GM23248 (cell line): ENCODE data around the gene COL1A2. TPM values are rescaled to one million over a fixed set of nuclear protein-coding genes. Genes with fewer than 3 reads are reported as not detected.

Experiments
- DNase-seq: peaks from one replicate; pipeline ENCODE4 v3.0.0-alpha.2; 2015
- H2AFZ ChIP-seq: fragments of 200-600 bp; sonication (generic); 2 replicates; pipeline ENCODE4 v1.6.1; 2016; ENCODE audit warnings: antibody characterized with exemption
- H3F3A ChIP-seq: fragments of 200-600 bp; sonication (generic); 2 replicates; pipeline ENCODE4 v1.6.1; 2016; ENCODE audit warnings: mild to moderate bottlenecking, antibody characterized with exemption, mixed run types; ENCODE audit not compliant: insufficient read depth
- H3K27ac ChIP-seq: fragments of 200-600 bp; sonication (generic); 2 replicates; pipeline ENCODE4 v1.5.1; 2016; ENCODE audit warnings: mild to moderate bottlenecking
- H3K27me3 ChIP-seq: fragments of 200-600 bp; sonication (generic); replicated peaks from 2 replicates; pipeline ENCODE4 v1.6.1; 2016; ENCODE audit warnings: mild to moderate bottlenecking; ENCODE audit not compliant: insufficient read depth
- H3K36me3 ChIP-seq: fragments of 200-600 bp; sonication (generic); 2 replicates; pipeline ENCODE4 v1.6.1; 2016; ENCODE audit warnings: low read depth, mild to moderate bottlenecking
- H3K4me1 ChIP-seq: fragments of 200-600 bp; sonication (generic); 2 replicates; pipeline ENCODE4 v1.6.1; 2016; ENCODE audit warnings: mild to moderate bottlenecking; ENCODE audit not compliant: insufficient read depth
- H3K4me2 ChIP-seq: fragments of 200-600 bp; sonication (generic); one replicate; pipeline ENCODE4 v1.6.1; 2016; ENCODE audit warnings: mild to moderate bottlenecking; ENCODE audit not compliant: unreplicated experiment
- H3K4me3 ChIP-seq: fragments of 200-600 bp; sonication (generic); 2 replicates; pipeline ENCODE4 v1.5.1; 2016; ENCODE audit warnings: mild to moderate bottlenecking
- H3K79me2 ChIP-seq: fragments of 200-600 bp; sonication (generic); 2 replicates; pipeline ENCODE4 v1.6.1; 2016; ENCODE audit warnings: mild to moderate bottlenecking; ENCODE audit not compliant: insufficient read depth
- H3K9ac ChIP-seq: fragments of 200-600 bp; sonication (generic); 2 replicates; pipeline ENCODE4 v1.6.1; 2016; ENCODE audit warnings: mild to moderate bottlenecking
- H3K9me2 ChIP-seq: fragments of 200-600 bp; sonication (generic); 2 replicates; pipeline ENCODE4 v1.6.1; 2016; ENCODE audit warnings: mixed run types, mild to moderate bottlenecking, moderate library complexity; ENCODE audit not compliant: insufficient read depth
- H3K9me3 ChIP-seq: fragments of 200-600 bp; sonication (generic); one replicate; pipeline ENCODE4 v1.6.1; 2017; ENCODE audit warnings: low read depth
- H4K20me1 ChIP-seq: fragments of 200-600 bp; sonication (generic); 2 replicates; pipeline ENCODE4 v1.6.0; 2016; ENCODE audit not compliant: insufficient read depth
- EZH2 ChIP-seq: fragments of 200-600 bp; sonication (generic); IDR thresholded peaks from 2 replicates; pipeline ENCODE4 v1.6.1; 2018; ENCODE audit warnings: antibody characterized with exemption, mild to moderate bottlenecking; ENCODE audit not compliant: insufficient read depth, poor library complexity, severe bottlenecking
- EZH2phosphoT487 ChIP-seq: fragments of 200-600 bp; sonication (generic); IDR thresholded peaks from 2 replicates; pipeline ENCODE4 v1.6.1; 2018; ENCODE audit warnings: antibody characterized with exemption, moderate library complexity, mild to moderate bottlenecking, low read depth; ENCODE audit not compliant: insufficient read depth
- WGBS, 2 experiments: methylation state at CpG; one replicate each; pipeline ENCODE4 v1.1.6; 2015 to 2017; ENCODE audit warnings: low lambda C conversion rate in 2 of 2, low coverage in 1 of 2; ENCODE audit errors: missing lambda C conversion rate in 2 of 2; 5-methylcytosine and 5-hydroxymethylcytosine counted together
- in situ Hi-C: fragments of 300-500 bp; cut with MboI; formaldehyde crosslinking; loops from 2 replicates; pipeline ENCODE4 v1.15.0; 2020
- polyA plus RNA-seq: library from polyadenylated mRNA; unstranded; fragments of >200 nt; fragmentation: Nextera tagmentation; extraction: Ambion mirVana; gene quantifications from 2 replicates; pipeline ENCODE4 v1.2.1, GENCODE V29; 2016
- total RNA-seq: library from RNA; depleted of rRNA; stranded (reverse); fragments of >200 nt; shearing (Covaris generic); gene quantifications from 2 replicates; pipeline ENCODE4 v1.2.3, GENCODE V29; 2014

The COL1A2 gene
- total and polyA plus RNA-seq, 2 experiments from 2014 or later: 9,779 to 11,288 TPM

DNA sequence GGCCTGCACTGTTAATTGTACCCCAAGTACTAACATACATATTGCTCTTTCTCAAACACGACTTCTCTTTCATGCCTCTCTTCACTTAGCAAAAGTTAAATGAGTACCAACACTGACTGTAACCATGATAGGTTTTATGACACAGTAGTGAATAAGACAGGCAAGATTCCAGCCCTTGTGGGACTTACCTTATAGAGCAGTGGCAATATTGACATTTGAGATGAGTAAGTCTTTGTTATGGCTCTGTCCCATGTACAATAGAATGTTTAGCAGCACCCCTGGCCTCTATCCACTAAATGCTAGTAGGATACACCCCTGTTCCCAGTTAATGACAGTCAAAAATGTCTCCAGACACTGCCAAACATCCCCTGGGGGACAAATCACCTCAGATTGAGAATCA, 11.9 kb upstream of the COL1A2 start:
- Histone ChIP-seq H3F3A (peaks cover 46% of the 10 kb centered on the region), H3K9me2 (no peaks in the 10 kb centered on the region), H3K9ac (peak overlapping the region; percentile 74), H3K4me1 (peaks cover 56% of the 10 kb centered on the region), H3K4me2 (peak overlapping the region; percentile 77), H3K79me2 (peaks cover 60% of the 10 kb centered on the region), H3K4me3 (peak overlapping the region; percentile 52), H2AFZ (no peak overlapping the region), H3K27ac (peak overlapping the region; percentile 96), H3K27me3 (no peaks in the 10 kb centered on the region), H4K20me1 (no peaks in the 10 kb centered on the region), H3K9me3 (no peaks in the 10 kb centered on the region), H3K36me3 (no peaks in the 10 kb centered on the region)
- in situ Hi-C loops: no loop called here
- peak; percentile 88 for DNase-seq
- TF ChIP-seq EZH2phosphoT487: no peak
- TF ChIP-seq EZH2: no peak
- WGBS, 2 experiments: 0 to 11% methylated on average over 1 of the region's 1 CpG

DNA sequence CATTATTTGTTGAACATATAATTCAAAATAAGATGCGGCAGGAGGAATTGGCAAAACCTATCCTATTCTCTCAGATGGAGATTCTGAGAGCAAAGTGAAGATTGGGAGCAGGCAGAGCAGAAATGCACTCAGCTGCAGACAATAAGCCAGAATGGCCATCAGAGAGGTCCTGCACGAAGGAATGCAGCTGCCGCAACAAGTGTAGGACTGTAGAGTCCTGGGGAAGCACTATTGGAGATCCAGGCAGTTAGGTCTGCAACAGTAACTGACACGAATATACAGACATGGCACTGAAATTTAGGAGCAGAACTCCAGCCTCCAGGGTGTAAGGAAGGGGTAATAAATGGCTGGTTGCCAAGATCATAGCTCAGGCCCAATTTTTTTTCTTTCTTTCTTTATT, 10.4 kb upstream of the COL1A2 start:
- 79 to 85% methylated on average over 4 of the region's 4 CpGs for WGBS, 2 experiments
- no peak overlapping the region for H3K27ac ChIP-seq
- peaks cover 40% of the 10 kb centered on the region for H3K4me1 ChIP-seq
- no peak overlapping the region for H3K4me2 ChIP-seq
- DNase-seq: no peak
- H2AFZ ChIP-seq: no peak overlapping the region
- TF ChIP-seq EZH2: no peak
- TF ChIP-seq EZH2phosphoT487: no peak
- H3K27me3 ChIP-seq: no peaks in the 10 kb centered on the region
- no peak overlapping the region for H3K9ac ChIP-seq
- no peaks in the 10 kb centered on the region for H3K9me3 ChIP-seq
- no peak overlapping the region for H3K4me3 ChIP-seq
- no peaks in the 10 kb centered on the region for H4K20me1 ChIP-seq
- in situ Hi-C loops: no loop called here
- no peaks in the 10 kb centered on the region for H3K36me3 ChIP-seq
- peaks cover 58% of the 10 kb centered on the region for H3K79me2 ChIP-seq
- peaks cover 41% of the 10 kb centered on the region for H3F3A ChIP-seq
- H3K9me2 ChIP-seq: no peaks in the 10 kb centered on the region

DNA sequence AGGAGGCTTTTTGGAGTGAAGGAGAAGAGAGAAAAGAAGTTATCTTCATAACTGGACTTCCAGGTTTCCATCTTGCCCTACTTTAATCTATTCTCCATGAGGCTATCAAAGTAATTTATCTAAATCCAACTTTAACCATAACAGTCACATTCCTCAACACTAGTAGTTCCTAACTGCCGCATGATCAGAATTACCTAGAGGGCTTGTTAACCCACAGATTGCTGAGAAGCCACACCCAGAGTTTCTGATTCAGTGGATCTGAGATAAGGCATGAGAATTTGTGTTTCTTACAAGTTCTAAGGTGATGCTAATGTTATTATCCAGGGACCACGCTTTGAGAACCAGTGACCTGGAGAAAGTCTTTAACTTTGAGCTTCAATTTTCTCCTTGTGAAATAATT, 8.3 kb upstream of the COL1A2 start:
- H3K27ac ChIP-seq: no peak overlapping the region
- no peaks in the 10 kb centered on the region for H3K9me3 ChIP-seq
- H4K20me1 ChIP-seq: no peaks in the 10 kb centered on the region
- H2AFZ ChIP-seq: no peak overlapping the region
- peaks cover 38% of the 10 kb centered on the region for H3F3A ChIP-seq
- H3K9ac ChIP-seq: no peak overlapping the region
- H3K27me3 ChIP-seq: no peaks in the 10 kb centered on the region
- no peaks in the 10 kb centered on the region for H3K9me2 ChIP-seq
- DNase-seq: no peak
- no peak overlapping the region for H3K4me3 ChIP-seq
- peaks cover 55% of the 10 kb centered on the region for H3K79me2 ChIP-seq
- WGBS, 2 experiments: 95 to 96% methylated on average over 2 of the region's 2 CpGs
- in situ Hi-C loops: no loop called here
- H3K4me1 ChIP-seq: peaks cover 26% of the 10 kb centered on the region
- no peak for TF ChIP-seq EZH2
- no peak for TF ChIP-seq EZH2phosphoT487
- H3K36me3 ChIP-seq: no peaks in the 10 kb centered on the region
- no peak overlapping the region for H3K4me2 ChIP-seq

DNA sequence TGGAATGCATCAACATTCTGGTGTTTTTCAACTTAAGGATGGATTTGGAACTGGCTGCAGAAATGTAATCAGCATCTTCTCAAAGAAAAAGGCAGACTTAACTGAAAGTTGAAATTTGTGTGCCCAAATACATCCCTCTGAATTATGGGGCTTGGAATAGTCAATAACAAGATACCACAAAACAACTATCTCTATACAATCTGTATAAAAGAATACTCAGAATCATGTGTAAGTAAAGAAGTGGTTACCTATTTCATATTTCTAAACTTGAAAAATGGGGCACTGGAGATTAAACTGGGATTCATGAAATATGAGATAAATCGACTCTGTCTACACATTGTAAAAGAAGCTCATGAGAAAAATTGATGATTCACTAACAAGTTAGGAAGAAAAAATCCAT, 6.2 kb upstream of the COL1A2 start:
- Histone ChIP-seq H3K4me1 (peaks cover 25% of the 10 kb centered on the region), H3K4me3 (no peak overlapping the region), H3K9me2 (no peaks in the 10 kb centered on the region), H3K27ac (no peak overlapping the region), H3K4me2 (no peak overlapping the region), H3K9ac (no peak overlapping the region), H3F3A (peaks cover 34% of the 10 kb centered on the region), H2AFZ (no peak overlapping the region), H3K36me3 (no peaks in the 10 kb centered on the region), H3K9me3 (no peaks in the 10 kb centered on the region), H4K20me1 (no peaks in the 10 kb centered on the region), H3K79me2 (peaks cover 61% of the 10 kb centered on the region), H3K27me3 (no peaks in the 10 kb centered on the region)
- in situ Hi-C loops: no loop called here
- peak; percentile 15 for DNase-seq
- TF ChIP-seq EZH2phosphoT487: no peak
- WGBS, 2 experiments: 93 to 94% methylated on average over 1 of the region's 1 CpG

DNA sequence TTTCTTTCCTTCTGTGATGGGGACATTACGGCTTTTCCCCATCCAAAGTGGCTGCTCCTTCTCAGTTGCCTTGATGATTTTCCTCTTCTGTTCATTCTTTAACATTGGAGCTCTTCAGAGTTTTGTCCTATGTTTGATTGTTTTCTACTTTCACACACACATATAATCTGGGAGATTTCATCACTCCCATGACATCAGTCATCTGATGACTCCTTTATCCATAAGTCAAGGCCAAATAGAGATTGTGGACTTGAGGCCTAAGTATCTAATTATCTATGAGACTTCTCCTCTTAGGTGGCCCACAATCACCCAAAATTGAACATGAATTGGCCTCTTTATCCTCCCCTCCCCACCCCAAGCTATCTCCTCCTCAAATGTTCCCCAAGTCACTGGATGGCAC, 5.3 kb upstream of the COL1A2 start:
- Histone ChIP-seq H3K4me3 (no peak overlapping the region), H3K36me3 (no peaks in the 10 kb centered on the region), H3F3A (peaks cover 32% of the 10 kb centered on the region), H3K4me1 (peaks cover 28% of the 10 kb centered on the region), H3K9me3 (no peaks in the 10 kb centered on the region), H3K9me2 (no peaks in the 10 kb centered on the region), H3K9ac (no peak overlapping the region), H3K79me2 (peaks cover 59% of the 10 kb centered on the region), H4K20me1 (no peaks in the 10 kb centered on the region), H3K27me3 (no peaks in the 10 kb centered on the region), H3K27ac (peak overlapping the region; percentile 27; the same call in 1 of the 2 replicates), H3K4me2 (no peak overlapping the region), H2AFZ (no peak overlapping the region)
- WGBS, 2 experiments: 96 to 100% methylated on average over 1 of the region's 1 CpG
- DNase-seq: peak; percentile 55
- no peak for TF ChIP-seq EZH2
- TF ChIP-seq EZH2phosphoT487: no peak
- in situ Hi-C loops: no loop called here
